ENCODE data around the gene RUNDC3A. TPM values are rescaled to one million over a fixed set of nuclear protein-coding genes. Genes with fewer than 3 reads are reported as not detected.

The RUNDC3A gene
- total RNA-seq, 4 donors from 2014 or later: 0.42 to 2.8 (median 1.7) TPM

DNA sequence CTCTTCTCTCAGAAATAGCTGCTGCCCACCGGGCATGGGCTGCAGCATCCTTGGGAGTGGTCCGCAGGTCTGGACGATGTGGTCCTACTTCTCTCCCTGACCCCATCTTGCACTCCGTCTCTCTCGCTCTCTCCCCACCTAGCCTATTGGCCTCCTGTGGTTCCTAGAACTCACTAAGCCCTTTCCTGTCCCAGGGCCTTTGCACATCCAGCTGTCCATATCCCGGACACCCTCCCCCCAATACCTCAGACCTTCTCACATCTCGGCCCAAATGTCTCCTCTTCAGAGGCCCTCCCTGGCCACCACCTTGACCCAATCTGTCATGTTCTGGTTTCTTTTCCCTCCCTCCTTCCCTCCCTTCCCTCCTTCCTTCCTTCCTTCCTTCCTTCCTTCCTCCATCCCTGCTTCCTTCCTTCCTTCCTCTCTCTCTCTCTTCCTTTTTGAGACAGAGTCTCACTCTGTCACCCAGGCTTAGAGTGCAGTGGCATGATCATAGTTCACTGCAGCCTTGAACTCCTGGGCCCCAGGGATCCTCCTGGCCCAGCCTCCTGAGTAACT lies 45.0 kb upstream of the RUNDC3A start:
- TF ChIP-seq POLR2AphosphoS5 (IDR thresholded peaks at IDR 0.05) (no peak), CTCF (IDR thresholded peaks at IDR 0.05) (no peak), POLR2A (IDR thresholded peaks at IDR 0.05; ENCODE audit: low read depth) (no peak), EP300 (IDR thresholded peaks at IDR 0.05) (no peak)
- no peaks in the 10 kb centered on the region for H3K36me3 ChIP-seq
- H3K4me1 ChIP-seq: no peaks in the 10 kb centered on the region
- intact Hi-C loops (cut with DNase I): no loop called here
- no peak for DNase-seq (ENCODE audit: extremely low spot score)
- no peaks in the 10 kb centered on the region for H3K27me3 ChIP-seq
- H3K27ac ChIP-seq (replicated peaks in 1 of 4): no peak overlapping the region
- no peaks in the 10 kb centered on the region for H3K9me3 ChIP-seq
- no peak overlapping the region for H3K4me3 ChIP-seq
- WGBS: 90% methylated on average over 7 of the region's 7 CpGs

DNA sequence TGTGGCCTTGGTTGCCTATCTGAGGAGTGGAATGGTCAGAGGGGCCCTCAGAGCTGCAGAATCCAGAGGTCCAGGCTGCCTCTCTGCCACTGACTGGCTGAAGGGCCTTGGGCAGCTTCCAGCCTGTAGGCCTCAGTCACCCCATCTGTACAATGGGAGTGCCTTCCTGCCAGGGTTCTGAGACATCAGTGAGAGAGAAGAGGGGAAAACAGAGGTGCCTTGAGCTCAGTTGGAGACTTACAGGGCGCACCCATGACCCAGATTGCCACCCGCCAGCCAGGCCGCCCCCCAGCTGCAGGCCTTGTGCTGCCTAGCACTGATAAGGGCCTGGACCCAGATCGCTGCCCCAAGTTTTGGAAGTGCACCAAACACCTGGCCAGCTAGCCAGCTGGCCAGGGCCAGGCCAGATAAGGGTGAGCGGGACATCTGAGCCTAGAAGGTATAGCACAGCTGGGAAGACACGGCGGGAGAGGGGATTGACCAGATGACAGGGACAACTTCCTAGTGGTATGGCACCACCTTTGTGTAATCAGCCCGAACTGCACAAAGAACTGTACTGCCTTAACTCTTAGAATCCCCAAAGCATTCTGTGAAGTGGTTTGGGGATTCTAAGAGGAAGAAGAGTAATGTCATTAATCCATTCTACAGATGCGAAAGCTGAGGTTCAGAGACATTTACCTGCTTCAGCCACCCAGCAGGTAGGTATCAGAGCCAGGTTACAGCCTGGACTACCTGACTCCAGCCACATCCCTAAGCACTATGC lies 41.8 kb upstream of the RUNDC3A start:
- Histone ChIP-seq H3K4me1 (peaks cover 0 to under 1% (median 0%) of the 10 kb centered on the region in 4 donors), H3K36me3 (no peaks in the 10 kb centered on the region), H3K4me3 (no peak overlapping the region), H3K27me3 (peaks cover 0 to 6% (median 0%) of the 10 kb centered on the region in 4 donors), H3K27ac (replicated peaks in 1 of 4) (no peak overlapping the region), H3K9me3 (no peaks in the 10 kb centered on the region)
- no peak for TF ChIP-seq EP300 (IDR thresholded peaks at IDR 0.05)
- no peak for TF ChIP-seq POLR2AphosphoS5 (IDR thresholded peaks at IDR 0.05)
- no peak for TF ChIP-seq CTCF (IDR thresholded peaks at IDR 0.05)
- no peak for TF ChIP-seq POLR2A (IDR thresholded peaks at IDR 0.05; ENCODE audit: low read depth)
- WGBS: 67% methylated on average over 6 of the region's 9 CpGs
- intact Hi-C loops (cut with DNase I): no loop called here
- no peak for DNase-seq (ENCODE audit: extremely low spot score)

DNA sequence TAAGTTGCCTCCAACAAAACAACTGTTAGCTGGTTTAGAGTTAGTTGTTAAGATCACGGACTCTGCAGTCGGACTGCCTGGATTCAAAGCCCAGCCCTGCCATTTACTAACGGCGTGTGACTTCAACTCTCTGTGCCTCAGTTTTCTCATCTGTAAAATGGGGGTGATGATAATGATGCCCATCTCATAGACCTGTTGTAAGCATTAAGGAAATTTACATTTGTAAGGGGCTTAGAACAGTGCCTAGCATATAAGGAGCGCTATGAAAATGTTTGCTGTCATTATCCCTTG lies 41.3 kb upstream of the RUNDC3A start:
- WGBS: 97% methylated on average over 5 of the region's 5 CpGs
- no peaks in the 10 kb centered on the region for H3K36me3 ChIP-seq
- H3K27ac ChIP-seq (replicated peaks in 1 of 4): no peak overlapping the region
- no peak overlapping the region for H3K4me3 ChIP-seq
- H3K9me3 ChIP-seq: no peaks in the 10 kb centered on the region
- peaks cover 0 to 11% (median 0%) of the 10 kb centered on the region in 4 donors for H3K27me3 ChIP-seq
- no peak for DNase-seq (ENCODE audit: extremely low spot score)
- intact Hi-C loops (cut with DNase I): no loop called here
- no peak for TF ChIP-seq CTCF (IDR thresholded peaks at IDR 0.05)
- no peak for TF ChIP-seq POLR2A (IDR thresholded peaks at IDR 0.05; ENCODE audit: low read depth)
- no peak for TF ChIP-seq EP300 (IDR thresholded peaks at IDR 0.05)
- TF ChIP-seq POLR2AphosphoS5 (IDR thresholded peaks at IDR 0.05): no peak
- H3K4me1 ChIP-seq: peaks cover 0 to 4% (median 2%) of the 10 kb centered on the region in 4 donors

DNA sequence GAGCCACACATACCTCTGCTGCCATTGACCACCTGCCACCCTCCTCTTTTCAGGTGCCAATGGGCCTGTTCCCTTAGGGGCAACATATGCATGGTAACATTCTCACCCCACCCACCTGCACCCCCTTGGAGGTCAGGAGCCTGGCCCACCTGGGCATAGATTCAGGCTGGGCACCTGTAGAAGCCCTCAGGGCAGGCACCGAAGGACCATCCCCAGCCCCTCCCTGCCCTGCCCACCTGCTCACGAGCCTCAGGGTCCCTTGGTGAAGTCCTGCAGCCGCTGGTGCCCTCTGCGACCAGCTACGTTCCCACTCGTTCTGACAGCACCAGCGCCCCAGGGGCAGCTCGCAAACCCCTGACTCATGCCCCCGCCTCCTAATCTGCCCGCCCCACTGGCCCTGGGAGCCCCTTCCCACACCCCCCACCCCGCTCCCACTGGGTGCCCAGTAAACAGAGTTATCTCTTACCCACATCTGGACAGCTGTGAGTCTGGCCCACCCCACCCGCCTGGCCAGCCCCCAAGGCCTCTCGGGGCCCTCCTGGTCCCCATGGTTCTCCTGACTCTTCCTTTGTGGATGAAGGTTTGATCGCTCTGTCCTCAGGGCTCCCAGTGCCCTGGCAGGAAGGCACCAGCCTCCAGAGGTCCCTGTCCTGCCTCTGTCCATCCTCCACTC lies 40.4 kb upstream of the RUNDC3A start, which contains the start of gene SLC4A1:
TSS of gene SLC4A1 (minus strand) at position 318 of the 673 bp plus-strand sequence. CDS start 5,269 bp downstream, outside the sequence.
- peaks cover 0 to 12% (median 3%) of the 10 kb centered on the region in 4 donors for H3K4me1 ChIP-seq
- H3K27ac ChIP-seq (replicated peaks in 1 of 4): no peak within 1 kb of the TSS
- H3K4me3 ChIP-seq: no peak within 1 kb of the TSS
- intact Hi-C loops (cut with DNase I): no loop called here
- no peaks in the 10 kb centered on the region for H3K9me3 ChIP-seq
- H3K27me3 ChIP-seq: peaks cover 0 to 20% (median 0%) of the 10 kb centered on the region in 4 donors
- no peak for TF ChIP-seq POLR2AphosphoS5 (IDR thresholded peaks at IDR 0.05)
- TF ChIP-seq POLR2A (IDR thresholded peaks at IDR 0.05; ENCODE audit: low read depth): no peak
- no peak for TF ChIP-seq EP300 (IDR thresholded peaks at IDR 0.05)
- TF ChIP-seq CTCF (IDR thresholded peaks at IDR 0.05): no peak
- WGBS: 86% methylated on average over 10 of the region's 14 CpGs
- DNase-seq (ENCODE audit: extremely low spot score): no peak
- no peaks in the 10 kb centered on the region for H3K36me3 ChIP-seq
